Measurements from ENCODE around the gene TTC38. TPM values are rescaled to one million over a fixed set of nuclear protein-coding genes. Genes with fewer than 3 reads are reported as not detected.
"Not testable (repeated sequence)": the region's sequence is repeated elsewhere in the genome, so short reads cannot be mapped to it uniquely, and the experiment has no call there.

TTC38 gene
- total and polyA plus RNA-seq, 2 donors: 4.6 to 10.3 TPM

DNA sequence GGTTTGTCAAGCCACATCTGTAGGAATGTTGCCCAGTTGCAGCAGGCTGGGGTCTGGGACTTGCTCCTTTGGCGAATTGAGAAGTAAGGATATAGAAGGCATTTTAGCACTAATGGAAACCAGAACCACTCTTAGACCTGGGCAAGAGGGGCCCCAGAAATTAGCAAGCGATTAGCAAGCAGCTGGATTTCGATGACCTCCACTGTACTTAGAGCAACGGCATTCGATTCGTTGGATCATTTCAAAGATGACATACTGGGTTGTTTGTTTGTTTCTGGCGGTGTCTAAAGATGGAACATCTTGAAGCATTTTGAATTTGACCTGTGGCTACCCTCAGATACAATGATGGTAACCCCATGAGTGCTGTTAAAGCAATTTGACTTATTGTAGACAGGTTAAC is 16.5 kb upstream of the TTC38 start:
- peaks cover 0 to 3% of the 10 kb centered on the region in 2 donors for H3K36me3 ChIP-seq (ENCODE audit: control insufficient read depth in 2 of 2, insufficient read depth in 2 of 2, low read length in 1 of 2)
- 90% methylated on average over 7 of the region's 7 CpGs for WGBS
- no peak for DNase-seq (ENCODE audit: low read depth in 6 of 9, low spot score in 9 of 9)
- no peak overlapping the region for H3K27ac ChIP-seq (ENCODE audit: low read depth in 1 of 2, low read length in 1 of 2)
- H3K4me3 ChIP-seq (ENCODE audit: low read length in 2 of 2): peak overlapping the region; percentile 55 to 78
- no peaks in the 10 kb centered on the region for H3K9me3 ChIP-seq (ENCODE audit: control insufficient read depth in 2 of 2, insufficient read depth in 1 of 2, low read length in 1 of 2)
- peaks cover 15 to 26% of the 10 kb centered on the region in 2 donors for H3K4me1 ChIP-seq (ENCODE audit: control insufficient read depth in 2 of 2, insufficient read depth in 2 of 2, low read length in 2 of 2)
- peaks cover 0 to 6% of the 10 kb centered on the region in 2 donors for H3K27me3 ChIP-seq (ENCODE audit: control insufficient read depth in 2 of 2, insufficient read depth in 1 of 2, low read length in 1 of 2)

- no peak for DNase-seq (ENCODE audit: low read depth in 6 of 9, low spot score in 9 of 9)
- Histone ChIP-seq H3K27me3 (ENCODE audit: control insufficient read depth in 2 of 2, insufficient read depth in 1 of 2, low read length in 1 of 2) (peaks cover 0 to 6% of the 10 kb centered on the region in 2 donors), H3K27ac (ENCODE audit: low read depth in 1 of 2, low read length in 1 of 2) (no peak overlapping the region), H3K4me1 (ENCODE audit: control insufficient read depth in 2 of 2, insufficient read depth in 2 of 2, low read length in 2 of 2) (peaks cover 15 to 26% of the 10 kb centered on the region in 2 donors), H3K9me3 (ENCODE audit: control insufficient read depth in 2 of 2, insufficient read depth in 1 of 2, low read length in 1 of 2) (no peaks in the 10 kb centered on the region), H3K4me3 (ENCODE audit: low read length in 2 of 2) (no peak overlapping the region), H3K36me3 (ENCODE audit: control insufficient read depth in 2 of 2, insufficient read depth in 2 of 2, low read length in 1 of 2) (no peaks in the 10 kb centered on the region)
- 96% methylated on average over 9 of the region's 9 CpGs for WGBS
Measured at GRCh38 chr22:46251816-46252380, 15.9 kb upstream of the TTC38 start.

DNA sequence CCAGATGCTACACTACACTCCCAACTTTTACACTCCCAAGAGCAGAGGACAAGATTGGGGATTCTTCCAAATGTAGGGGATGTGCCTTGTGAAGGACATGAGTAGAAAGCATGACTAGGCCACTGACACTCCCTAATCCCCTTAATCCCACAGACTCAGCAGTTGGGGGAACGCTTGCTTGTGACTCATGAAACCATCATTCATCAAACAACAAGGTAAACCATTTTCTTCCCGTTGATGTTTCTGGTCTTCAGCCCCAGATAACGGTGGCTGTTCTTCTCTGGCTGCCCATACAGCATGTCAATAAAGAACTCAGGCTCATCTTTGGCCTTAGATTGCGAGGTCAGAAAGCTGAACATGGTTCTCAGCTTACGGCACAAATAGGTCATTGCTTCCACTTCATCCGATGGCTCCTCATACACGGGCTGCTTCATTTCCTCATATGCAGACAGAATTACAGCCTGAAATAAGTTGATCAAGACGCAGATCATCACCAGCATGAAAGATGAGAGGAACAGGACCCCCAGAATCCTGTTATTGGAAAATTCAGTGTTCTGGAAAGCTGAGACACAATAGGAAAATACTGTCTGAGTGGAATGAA is 11.3 kb upstream of the TTC38 start:
- Histone ChIP-seq H3K4me1 (ENCODE audit: control insufficient read depth in 2 of 2, insufficient read depth in 2 of 2, low read length in 2 of 2) (peaks cover 2 to 5% of the 10 kb centered on the region in 2 donors), H3K27ac (ENCODE audit: low read depth in 1 of 2, low read length in 1 of 2) (no peak overlapping the region), H3K27me3 (ENCODE audit: control insufficient read depth in 2 of 2, insufficient read depth in 1 of 2, low read length in 1 of 2) (peaks cover 13 to 29% of the 10 kb centered on the region in 2 donors), H3K4me3 (ENCODE audit: low read length in 2 of 2) (no peak overlapping the region), H3K36me3 (ENCODE audit: control insufficient read depth in 2 of 2, insufficient read depth in 2 of 2, low read length in 1 of 2) (no peaks in the 10 kb centered on the region), H3K9me3 (ENCODE audit: control insufficient read depth in 2 of 2, insufficient read depth in 1 of 2, low read length in 1 of 2) (no peaks in the 10 kb centered on the region)
- WGBS: 90% methylated on average over 8 of the region's 8 CpGs
- no peak for DNase-seq (ENCODE audit: low read depth in 6 of 9, low spot score in 9 of 9)

DNA sequence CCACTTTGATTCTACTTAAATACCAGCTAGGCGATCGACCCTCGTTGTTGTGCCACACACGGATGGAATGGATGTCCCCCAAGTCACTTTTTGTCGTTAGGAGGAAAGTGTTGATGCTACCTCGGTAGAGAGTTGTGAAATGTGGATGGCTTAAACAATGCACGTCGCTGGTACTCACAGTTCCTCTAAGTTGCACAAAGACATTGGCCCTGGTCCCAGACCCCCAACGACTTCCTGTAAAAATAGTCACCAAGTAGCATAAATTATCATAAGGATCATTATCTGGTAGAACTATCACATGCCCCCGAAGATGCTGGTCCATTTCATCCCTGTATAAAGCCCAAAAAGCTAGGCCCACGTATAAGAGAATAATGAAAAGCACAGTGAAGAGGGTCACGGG is 8.4 kb upstream of the TTC38 start:
- no peak overlapping the region for H3K27ac ChIP-seq (ENCODE audit: low read depth in 1 of 2, low read length in 1 of 2)

GRCh38 chr22:46260038-46260437 is 7.8 kb upstream of the TTC38 start:
- H3K27me3 ChIP-seq (ENCODE audit: control insufficient read depth in 2 of 2, insufficient read depth in 1 of 2, low read length in 1 of 2): peaks cover 35 to 61% of the 10 kb centered on the region in 2 donors
- H3K27ac ChIP-seq (ENCODE audit: low read depth in 1 of 2, low read length in 1 of 2): no peak overlapping the region
- H3K4me1 ChIP-seq (ENCODE audit: control insufficient read depth in 2 of 2, insufficient read depth in 2 of 2, low read length in 2 of 2): no peaks in the 10 kb centered on the region
- WGBS: 93% methylated on average over 6 of the region's 6 CpGs
- no peak overlapping the region for H3K4me3 ChIP-seq (ENCODE audit: low read length in 2 of 2)
- DNase-seq (ENCODE audit: low read depth in 6 of 9, low spot score in 9 of 9): no peak
- no peaks in the 10 kb centered on the region for H3K36me3 ChIP-seq (ENCODE audit: control insufficient read depth in 2 of 2, insufficient read depth in 2 of 2, low read length in 1 of 2)
- H3K9me3 ChIP-seq (ENCODE audit: control insufficient read depth in 2 of 2, insufficient read depth in 1 of 2, low read length in 1 of 2): peaks cover 5 to 6% of the 10 kb centered on the region in 2 donors

More for the DNA sequence above, 8.4 kb upstream of the TTC38 start:
- no peaks in the 10 kb centered on the region for H3K36me3 ChIP-seq (ENCODE audit: control insufficient read depth in 2 of 2, insufficient read depth in 2 of 2, low read length in 1 of 2)
- H3K27me3 ChIP-seq (ENCODE audit: control insufficient read depth in 2 of 2, insufficient read depth in 1 of 2, low read length in 1 of 2): peaks cover 35 to 54% of the 10 kb centered on the region in 2 donors
- peaks cover under 1 to 2% of the 10 kb centered on the region in 2 donors for H3K4me1 ChIP-seq (ENCODE audit: control insufficient read depth in 2 of 2, insufficient read depth in 2 of 2, low read length in 2 of 2)
- 62% methylated on average over 12 of the region's 12 CpGs for WGBS
- peaks cover 4 to 5% of the 10 kb centered on the region in 2 donors for H3K9me3 ChIP-seq (ENCODE audit: control insufficient read depth in 2 of 2, insufficient read depth in 1 of 2, low read length in 1 of 2)
- DNase-seq (ENCODE audit: low read depth in 6 of 9, low spot score in 9 of 9): no peak
- H3K4me3 ChIP-seq (ENCODE audit: low read length in 2 of 2): no peak overlapping the region

DNA sequence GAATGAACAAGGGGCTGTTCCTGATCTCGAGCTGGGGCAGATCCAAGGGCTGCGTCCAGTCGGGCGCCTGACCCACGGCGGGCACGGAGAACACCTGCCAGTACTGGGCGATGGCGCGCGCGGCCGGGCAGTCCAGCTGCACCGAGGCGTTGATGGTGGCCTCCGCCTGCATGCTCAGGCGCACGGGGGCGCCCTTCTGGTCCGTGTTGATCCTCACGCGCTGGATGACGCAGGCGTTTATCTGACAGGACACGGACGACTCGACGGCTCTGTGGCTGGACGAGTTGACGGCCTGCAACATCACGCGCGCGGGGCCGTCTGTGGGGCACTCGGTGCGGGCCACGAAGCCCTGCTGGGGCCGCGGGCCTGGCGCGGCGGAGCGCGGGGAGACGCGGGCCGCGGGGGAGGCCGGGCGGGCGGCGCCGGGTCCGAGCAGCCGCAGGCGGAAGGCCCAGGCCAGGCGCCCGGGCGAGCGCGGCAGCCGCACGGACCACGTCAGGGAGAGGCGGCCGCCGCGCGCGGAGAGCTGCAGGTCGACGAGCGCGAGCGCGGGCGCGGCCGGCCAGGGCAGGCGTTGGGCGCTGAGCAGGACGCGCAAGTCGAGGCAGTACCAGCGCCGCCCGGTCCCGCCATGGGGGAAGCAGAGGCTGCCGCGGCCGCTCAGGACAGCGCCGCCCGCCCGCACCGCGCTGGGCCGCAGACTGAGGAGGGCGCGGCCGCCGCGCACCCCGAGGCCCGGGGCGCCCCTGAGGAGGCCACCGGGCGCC is 5.2 kb upstream of the TTC38 start:
- Histone ChIP-seq H3K36me3 (ENCODE audit: control insufficient read depth in 2 of 2, insufficient read depth in 2 of 2, low read length in 1 of 2) (no peaks in the 10 kb centered on the region), H3K27me3 (ENCODE audit: control insufficient read depth in 2 of 2, insufficient read depth in 1 of 2, low read length in 1 of 2) (peaks cover 47 to 84% of the 10 kb centered on the region in 2 donors), H3K4me1 (ENCODE audit: control insufficient read depth in 2 of 2, insufficient read depth in 2 of 2, low read length in 2 of 2) (peaks cover 0 to 3% of the 10 kb centered on the region in 2 donors), H3K4me3 (ENCODE audit: low read length in 2 of 2) (peak overlapping the region in 1 of 2 donors; percentile 33), H3K27ac (ENCODE audit: low read depth in 1 of 2, low read length in 1 of 2) (no peak overlapping the region), H3K9me3 (ENCODE audit: control insufficient read depth in 2 of 2, insufficient read depth in 1 of 2, low read length in 1 of 2) (peaks cover 8 to 16% of the 10 kb centered on the region in 2 donors)
- DNase-seq (ENCODE audit: low read depth in 6 of 9, low spot score in 9 of 9): no peak
- 11% methylated on average over 109 of the region's 109 CpGs for WGBS

- no peak within 1 kb of the TSS for H3K27ac ChIP-seq (ENCODE audit: low read depth in 1 of 2, low read length in 1 of 2)
- DNase-seq (ENCODE audit: low read depth in 6 of 9, low spot score in 9 of 9): no peak
- H3K4me1 ChIP-seq (ENCODE audit: control insufficient read depth in 2 of 2, insufficient read depth in 2 of 2, low read length in 2 of 2): peaks cover 0 to 4% of the 10 kb centered on the region in 2 donors
- H3K4me3 ChIP-seq (ENCODE audit: low read length in 2 of 2): peak within 1 kb of the TSS in 1 of 2 donors; percentile 33
- H3K36me3 ChIP-seq (ENCODE audit: control insufficient read depth in 2 of 2, insufficient read depth in 2 of 2, low read length in 1 of 2): no peaks in the 10 kb centered on the region
- WGBS: 60% methylated on average over 30 of the region's 30 CpGs
- H3K9me3 ChIP-seq (ENCODE audit: control insufficient read depth in 2 of 2, insufficient read depth in 1 of 2, low read length in 1 of 2): peaks cover 8 to 16% of the 10 kb centered on the region in 2 donors
- peaks cover 49 to 89% of the 10 kb centered on the region in 2 donors for H3K27me3 ChIP-seq (ENCODE audit: control insufficient read depth in 2 of 2, insufficient read depth in 1 of 2, low read length in 1 of 2)
Measured at GRCh38 chr22:46263216-46263590, 4.6 kb upstream of the TTC38 start, which contains the start of gene PKDREJ. Gene PKDREJ, minus strand, starts transcription at chr22:46263343. Its CDS starts 21 bp downstream, at chr22:46263322.

DNA sequence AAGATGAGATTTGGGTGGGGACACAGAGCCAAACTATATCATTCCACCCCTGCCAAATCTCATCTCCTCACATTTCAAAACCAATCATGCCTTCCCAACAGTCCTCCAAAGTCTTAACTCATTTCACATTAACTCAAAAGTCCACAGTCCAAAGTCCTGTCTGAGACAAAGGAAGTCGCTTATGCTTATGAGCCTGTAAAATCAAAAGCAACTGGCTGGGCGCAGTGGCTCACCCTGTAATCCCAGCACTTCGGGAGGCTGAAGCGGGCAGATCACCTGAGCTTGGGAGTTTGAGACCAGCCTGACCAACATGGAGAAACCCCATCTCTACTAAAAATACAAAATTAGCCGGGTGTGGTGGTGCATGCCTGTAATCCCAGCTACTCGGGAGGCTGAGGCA is 3.3 kb upstream of the TTC38 start:
- H3K4me3 ChIP-seq (ENCODE audit: low read length in 2 of 2); H3K36me3 ChIP-seq (ENCODE audit: control insufficient read depth in 2 of 2, insufficient read depth in 2 of 2, low read length in 1 of 2); DNase-seq (ENCODE audit: low read depth in 6 of 9, low spot score in 9 of 9); H3K4me1 ChIP-seq (ENCODE audit: control insufficient read depth in 2 of 2, insufficient read depth in 2 of 2, low read length in 2 of 2); H3K27ac ChIP-seq (ENCODE audit: low read depth in 1 of 2, low read length in 1 of 2): not testable (repeated sequence)
- Histone ChIP-seq H3K27me3 (ENCODE audit: control insufficient read depth in 2 of 2, insufficient read depth in 1 of 2, low read length in 1 of 2) (peaks cover 47 to 93% of the 10 kb centered on the region in 2 donors), H3K9me3 (ENCODE audit: control insufficient read depth in 2 of 2, insufficient read depth in 1 of 2, low read length in 1 of 2) (peaks cover 8 to 16% of the 10 kb centered on the region in 2 donors)
- 99% methylated on average over 6 of the region's 6 CpGs for WGBS

DNA sequence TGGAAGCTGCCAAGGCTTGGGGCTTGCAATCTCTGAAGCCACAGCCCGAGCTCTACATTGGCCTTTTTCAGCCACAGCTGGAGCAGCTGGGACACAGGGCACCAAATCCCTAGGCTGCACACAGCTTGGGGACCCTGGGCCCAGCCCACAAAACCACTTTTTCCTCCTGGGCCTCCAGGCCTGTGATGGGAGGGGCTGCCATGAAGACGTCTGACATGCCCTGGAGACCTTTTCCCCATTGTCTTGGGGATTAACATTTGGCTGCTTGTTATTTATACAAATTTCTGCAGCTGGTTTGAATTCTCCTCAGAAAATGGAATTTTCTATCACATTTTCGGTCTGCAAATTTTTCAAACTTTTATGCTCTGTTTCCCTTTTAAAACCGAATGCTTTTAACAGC is 2.2 kb upstream of the TTC38 start:
- not testable (repeated sequence) for H3K4me3 ChIP-seq (ENCODE audit: low read length in 2 of 2)

More for the DNA sequence above, 2.2 kb upstream of the TTC38 start:
- H3K27ac ChIP-seq (ENCODE audit: low read depth in 1 of 2, low read length in 1 of 2); H3K36me3 ChIP-seq (ENCODE audit: control insufficient read depth in 2 of 2, insufficient read depth in 2 of 2, low read length in 1 of 2); H3K4me1 ChIP-seq (ENCODE audit: control insufficient read depth in 2 of 2, insufficient read depth in 2 of 2, low read length in 2 of 2); DNase-seq (ENCODE audit: low read depth in 6 of 9, low spot score in 9 of 9): not testable (repeated sequence)
- WGBS: 96% methylated on average over 4 of the region's 4 CpGs
- H3K9me3 ChIP-seq (ENCODE audit: control insufficient read depth in 2 of 2, insufficient read depth in 1 of 2, low read length in 1 of 2): peaks cover 8 to 16% of the 10 kb centered on the region in 2 donors
- peaks cover 44 to 88% of the 10 kb centered on the region in 2 donors for H3K27me3 ChIP-seq (ENCODE audit: control insufficient read depth in 2 of 2, insufficient read depth in 1 of 2, low read length in 1 of 2)
